ENCODE results near the gene ZNF462. TPM values are rescaled to one million over a fixed set of nuclear protein-coding genes. Genes with fewer than 3 reads are reported as not detected.

ZNF462 gene
- total and polyA plus RNA-seq, 2 experiments from 2014 or later = 40.0 to 101 TPM

DNA sequence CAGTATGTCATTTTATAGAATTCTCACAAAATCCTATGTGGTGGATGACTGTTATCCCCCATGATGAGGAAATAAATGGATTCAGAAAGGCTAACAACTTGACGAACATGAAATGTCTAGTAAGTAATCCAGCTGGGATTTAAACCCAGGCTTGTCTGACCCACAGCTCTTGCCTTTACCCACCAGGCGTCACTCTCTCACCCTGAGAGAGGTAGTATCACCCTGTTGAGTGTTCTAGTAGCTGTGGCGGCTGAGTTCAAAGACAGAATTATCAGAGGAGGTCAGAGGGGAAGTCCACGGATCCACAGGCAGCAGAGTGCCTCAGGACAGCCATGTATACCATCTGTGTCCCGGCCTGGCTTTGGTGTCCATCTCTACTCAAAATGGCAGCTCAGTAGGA lies 113.8 kb downstream of the ZNF462 start (continued):
- TF ChIP-seq, protein P1, sequence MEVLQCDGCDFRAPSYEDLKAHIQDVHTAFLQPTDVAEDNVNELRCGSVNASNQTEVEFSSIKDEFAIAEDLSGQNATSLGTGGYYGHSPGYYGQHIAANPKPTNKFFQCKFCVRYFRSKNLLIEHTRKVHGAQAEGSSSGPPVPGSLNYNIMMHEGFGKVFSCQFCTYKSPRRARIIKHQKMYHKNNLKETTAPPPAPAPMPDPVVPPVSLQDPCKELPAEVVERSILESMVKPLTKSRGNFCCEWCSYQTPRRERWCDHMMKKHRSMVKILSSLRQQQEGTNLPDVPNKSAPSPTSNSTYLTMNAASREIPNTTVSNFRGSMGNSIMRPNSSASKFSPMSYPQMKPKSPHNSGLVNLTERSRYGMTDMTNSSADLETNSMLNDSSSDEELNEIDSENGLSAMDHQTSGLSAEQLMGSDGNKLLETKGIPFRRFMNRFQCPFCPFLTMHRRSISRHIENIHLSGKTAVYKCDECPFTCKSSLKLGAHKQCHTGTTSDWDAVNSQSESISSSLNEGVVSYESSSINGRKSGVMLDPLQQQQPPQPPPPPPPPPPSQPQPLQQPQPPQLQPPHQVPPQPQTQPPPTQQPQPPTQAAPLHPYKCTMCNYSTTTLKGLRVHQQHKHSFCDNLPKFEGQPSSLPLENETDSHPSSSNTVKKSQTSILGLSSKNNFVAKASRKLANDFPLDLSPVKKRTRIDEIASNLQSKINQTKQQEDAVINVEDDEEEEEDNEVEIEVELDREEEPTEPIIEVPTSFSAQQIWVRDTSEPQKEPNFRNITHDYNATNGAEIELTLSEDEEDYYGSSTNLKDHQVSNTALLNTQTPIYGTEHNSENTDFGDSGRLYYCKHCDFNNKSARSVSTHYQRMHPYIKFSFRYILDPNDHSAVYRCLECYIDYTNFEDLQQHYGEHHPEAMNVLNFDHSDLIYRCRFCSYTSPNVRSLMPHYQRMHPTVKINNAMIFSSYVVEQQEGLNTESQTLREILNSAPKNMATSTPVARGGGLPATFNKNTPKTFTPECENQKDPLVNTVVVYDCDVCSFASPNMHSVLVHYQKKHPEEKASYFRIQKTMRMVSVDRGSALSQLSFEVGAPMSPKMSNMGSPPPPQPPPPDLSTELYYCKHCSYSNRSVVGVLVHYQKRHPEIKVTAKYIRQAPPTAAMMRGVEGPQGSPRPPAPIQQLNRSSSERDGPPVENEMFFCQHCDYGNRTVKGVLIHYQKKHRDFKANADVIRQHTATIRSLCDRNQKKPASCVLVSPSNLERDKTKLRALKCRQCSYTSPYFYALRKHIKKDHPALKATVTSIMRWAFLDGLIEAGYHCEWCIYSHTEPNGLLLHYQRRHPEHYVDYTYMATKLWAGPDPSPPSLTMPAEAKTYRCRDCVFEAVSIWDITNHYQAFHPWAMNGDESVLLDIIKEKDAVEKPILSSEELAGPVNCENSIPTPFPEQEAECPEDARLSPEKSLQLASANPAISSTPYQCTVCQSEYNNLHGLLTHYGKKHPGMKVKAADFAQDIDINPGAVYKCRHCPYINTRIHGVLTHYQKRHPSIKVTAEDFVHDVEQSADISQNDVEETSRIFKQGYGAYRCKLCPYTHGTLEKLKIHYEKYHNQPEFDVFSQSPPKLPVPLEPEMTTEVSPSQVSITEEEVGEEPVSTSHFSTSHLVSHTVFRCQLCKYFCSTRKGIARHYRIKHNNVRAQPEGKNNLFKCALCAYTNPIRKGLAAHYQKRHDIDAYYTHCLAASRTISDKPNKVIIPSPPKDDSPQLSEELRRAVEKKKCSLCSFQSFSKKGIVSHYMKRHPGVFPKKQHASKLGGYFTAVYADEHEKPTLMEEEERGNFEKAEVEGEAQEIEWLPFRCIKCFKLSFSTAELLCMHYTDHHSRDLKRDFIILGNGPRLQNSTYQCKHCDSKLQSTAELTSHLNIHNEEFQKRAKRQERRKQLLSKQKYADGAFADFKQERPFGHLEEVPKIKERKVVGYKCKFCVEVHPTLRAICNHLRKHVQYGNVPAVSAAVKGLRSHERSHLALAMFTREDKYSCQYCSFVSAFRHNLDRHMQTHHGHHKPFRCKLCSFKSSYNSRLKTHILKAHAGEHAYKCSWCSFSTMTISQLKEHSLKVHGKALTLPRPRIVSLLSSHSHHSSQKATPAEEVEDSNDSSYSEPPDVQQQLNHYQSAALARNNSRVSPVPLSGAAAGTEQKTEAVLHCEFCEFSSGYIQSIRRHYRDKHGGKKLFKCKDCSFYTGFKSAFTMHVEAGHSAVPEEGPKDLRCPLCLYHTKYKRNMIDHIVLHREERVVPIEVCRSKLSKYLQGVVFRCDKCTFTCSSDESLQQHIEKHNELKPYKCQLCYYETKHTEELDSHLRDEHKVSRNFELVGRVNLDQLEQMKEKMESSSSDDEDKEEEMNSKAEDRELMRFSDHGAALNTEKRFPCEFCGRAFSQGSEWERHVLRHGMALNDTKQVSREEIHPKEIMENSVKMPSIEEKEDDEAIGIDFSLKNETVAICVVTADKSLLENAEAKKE (CRISPR knock-in tag; IDR thresholded peaks at IDR 0.05) = no peak
- no peak for TF ChIP-seq EZH2phosphoT487 (IDR thresholded peaks at IDR 0.05; ENCODE audit: unreplicated experiment)
- no peak for TF ChIP-seq CREB1 (CRISPR knock-in tag; IDR thresholded peaks at IDR 0.05; ENCODE audit: low read depth)

DNA sequence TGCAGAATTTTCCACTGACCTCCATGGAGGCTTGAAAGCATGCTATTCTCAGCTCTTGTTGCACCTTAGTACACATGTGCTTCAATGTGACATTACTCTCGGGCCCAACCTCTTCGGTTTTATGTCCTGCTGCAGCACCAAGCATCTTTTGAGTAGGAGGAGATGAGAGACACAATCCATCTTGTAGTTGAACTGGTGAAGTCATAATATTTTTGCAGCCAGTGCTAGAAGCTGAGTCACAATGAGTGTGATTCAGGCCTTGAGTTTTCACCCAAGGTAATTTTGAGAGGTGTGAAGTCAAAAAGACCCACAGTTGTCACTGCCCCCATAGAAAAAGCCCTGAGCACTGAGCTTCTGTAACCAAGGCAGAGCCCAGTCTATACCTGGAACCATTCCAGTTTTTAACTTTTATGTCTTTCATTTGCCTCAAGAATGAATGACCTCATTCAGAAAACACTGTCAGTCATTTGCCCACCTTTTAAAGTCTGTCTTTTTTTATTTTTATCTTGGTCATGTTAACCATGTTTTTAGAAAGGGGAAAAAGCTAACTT lies 117.7 kb downstream of the ZNF462 start:
- ATAC-seq = no peak
- H3K9me3 Mint-ChIP-seq = no peaks in the 10 kb centered on the region
- Histone ChIP-seq H3K79me2 (replicated peaks; ENCODE audit: insufficient read depth) (peaks cover 23% of the 10 kb centered on the region), H3K4me3 (no peak overlapping the region), H4K20me1 (replicated peaks; ENCODE audit: insufficient read depth) (peaks cover 13% of the 10 kb centered on the region), H3K4me2 (no peak overlapping the region), H3K36me3 (ENCODE audit: insufficient read depth) (peaks cover 82% of the 10 kb centered on the region), H3K4me1 (ENCODE audit: insufficient read depth) (no peaks in the 10 kb centered on the region), H3K27ac (ENCODE audit: low read depth) (peak overlapping the region; percentile 45; the same call in 1 of the 2 replicates), H3K9me2 (ENCODE audit: insufficient read depth) (0 out of 2 replicates have a peak, but pooled peaks cover 7% of the 10 kb centered on the region), H3F3A (replicated peaks; ENCODE audit: low read depth) (no peaks in the 10 kb centered on the region), H3K27me3 (ENCODE audit: insufficient read depth) (no peaks in the 10 kb centered on the region), H2AFZ (no peak overlapping the region)
- DNase-seq (ENCODE audit: low spot score) = no peak
- no peak for TF ChIP-seq POLR2AphosphoS5 (IDR thresholded peaks at IDR 0.05; ENCODE audit: low read depth)
- TF ChIP-seq, protein P2, sequence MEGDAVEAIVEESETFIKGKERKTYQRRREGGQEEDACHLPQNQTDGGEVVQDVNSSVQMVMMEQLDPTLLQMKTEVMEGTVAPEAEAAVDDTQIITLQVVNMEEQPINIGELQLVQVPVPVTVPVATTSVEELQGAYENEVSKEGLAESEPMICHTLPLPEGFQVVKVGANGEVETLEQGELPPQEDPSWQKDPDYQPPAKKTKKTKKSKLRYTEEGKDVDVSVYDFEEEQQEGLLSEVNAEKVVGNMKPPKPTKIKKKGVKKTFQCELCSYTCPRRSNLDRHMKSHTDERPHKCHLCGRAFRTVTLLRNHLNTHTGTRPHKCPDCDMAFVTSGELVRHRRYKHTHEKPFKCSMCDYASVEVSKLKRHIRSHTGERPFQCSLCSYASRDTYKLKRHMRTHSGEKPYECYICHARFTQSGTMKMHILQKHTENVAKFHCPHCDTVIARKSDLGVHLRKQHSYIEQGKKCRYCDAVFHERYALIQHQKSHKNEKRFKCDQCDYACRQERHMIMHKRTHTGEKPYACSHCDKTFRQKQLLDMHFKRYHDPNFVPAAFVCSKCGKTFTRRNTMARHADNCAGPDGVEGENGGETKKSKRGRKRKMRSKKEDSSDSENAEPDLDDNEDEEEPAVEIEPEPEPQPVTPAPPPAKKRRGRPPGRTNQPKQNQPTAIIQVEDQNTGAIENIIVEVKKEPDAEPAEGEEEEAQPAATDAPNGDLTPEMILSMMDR (conservative IDR thresholded peaks at IDR 0.05; ENCODE audit: low read depth in 2 of 2) = no peak
- no peak for TF ChIP-seq NANOG (IDR thresholded peaks at IDR 0.05; ENCODE audit: borderline replicate concordance)
- no peak for TF ChIP-seq ZNF331 (CRISPR knock-in tag; IDR thresholded peaks at IDR 0.05; ENCODE audit: low read depth)
- TF ChIP-seq JUNB (IDR thresholded peaks at IDR 0.05; ENCODE audit: unreplicated experiment) = no peak
- TF ChIP-seq, protein P3, sequence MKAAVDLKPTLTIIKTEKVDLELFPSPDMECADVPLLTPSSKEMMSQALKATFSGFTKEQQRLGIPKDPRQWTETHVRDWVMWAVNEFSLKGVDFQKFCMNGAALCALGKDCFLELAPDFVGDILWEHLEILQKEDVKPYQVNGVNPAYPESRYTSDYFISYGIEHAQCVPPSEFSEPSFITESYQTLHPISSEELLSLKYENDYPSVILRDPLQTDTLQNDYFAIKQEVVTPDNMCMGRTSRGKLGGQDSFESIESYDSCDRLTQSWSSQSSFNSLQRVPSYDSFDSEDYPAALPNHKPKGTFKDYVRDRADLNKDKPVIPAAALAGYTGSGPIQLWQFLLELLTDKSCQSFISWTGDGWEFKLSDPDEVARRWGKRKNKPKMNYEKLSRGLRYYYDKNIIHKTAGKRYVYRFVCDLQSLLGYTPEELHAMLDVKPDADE (IDR thresholded peaks at IDR 0.05) = no peak
- H3K27me3 Mint-ChIP-seq (ENCODE audit: insufficient read depth, low read depth, poor library complexity) = peaks cover 2% of the 10 kb centered on the region
- no peak overlapping the region for H3K4me3 Mint-ChIP-seq
- H3K27ac Mint-ChIP-seq = peak overlapping the region; percentile 75
- peaks cover 2% of the 10 kb centered on the region for H3K4me1 Mint-ChIP-seq
- H3K36me3 Mint-ChIP-seq (ENCODE audit: low read depth) = peaks cover 90% of the 10 kb centered on the region
